ENCODE measurements around the gene IDS.
"Not testable (repeated sequence)": the region's sequence is repeated elsewhere in the genome, so short reads cannot be mapped to it uniquely, and the experiment has no call there.

Gene IDS

GRCh38 chrX:149504915-149505651, at the start of gene IDS:
IDS (minus strand) TSS chrX:149505306; CDS start chrX:149505137, 169 bp downstream.
- DNase-seq (ENCODE audit: low read depth in 2 of 3, low spot score in 1 of 3), result peak; percentile 69 to 82 (median 72)

GRCh38 chrX:149551939-149552248, 46.8 kb upstream of the IDS start:
- DNase-seq (ENCODE audit: low read depth in 2 of 3, low spot score in 1 of 3), result not testable (repeated sequence)

- not testable (repeated sequence) for DNase-seq (ENCODE audit: low read depth in 2 of 3, low spot score in 1 of 3)
These were observed 46.3 kb upstream of the IDS start for GRCh38 chrX:149551245-149551938.

- not testable (repeated sequence) for DNase-seq (ENCODE audit: low read depth in 2 of 3, low spot score in 1 of 3)
These were observed 45.3 kb upstream of the IDS start for GRCh38 chrX:149550454-149550853.

- DNase-seq (ENCODE audit: low read depth in 2 of 3, low spot score in 1 of 3), result not testable (repeated sequence)
These were observed 44.6 kb upstream of the IDS start, which contains the start of gene HSFX3 for GRCh38 chrX:149549701-149550100. HSFX3 (minus strand) TSS chrX:149549924; CDS start chrX:149549852, 72 bp downstream.

- DNase-seq (ENCODE audit: low read depth in 2 of 3, low spot score in 1 of 3), result not testable (repeated sequence)
These were observed 42.7 kb upstream of the IDS start for GRCh38 chrX:149547782-149548181.

GRCh38 chrX:149546962-149547361, 41.9 kb upstream of the IDS start:
- DNase-seq (ENCODE audit: low read depth in 2 of 3, low spot score in 1 of 3), result not testable (repeated sequence)

- not testable (repeated sequence) for DNase-seq (ENCODE audit: low read depth in 2 of 3, low spot score in 1 of 3)
These were observed 40.7 kb upstream of the IDS start for GRCh38 chrX:149545545-149546543.

- DNase-seq (ENCODE audit: low read depth in 2 of 3, low spot score in 1 of 3), result no peak
These were observed 36.5 kb upstream of the IDS start for GRCh38 chrX:149541521-149542047.

GRCh38 chrX:149540621-149541520, 35.8 kb upstream of the IDS start, which contains the start of gene EOLA1:
EOLA1 (plus strand) TSS chrX:149541012; CDS start chrX:149545631, 4,619 bp downstream.
- peak; percentile 73 to 84 (median 81) for DNase-seq (ENCODE audit: low read depth in 2 of 3, low spot score in 1 of 3)

- DNase-seq (ENCODE audit: low read depth in 2 of 3, low spot score in 1 of 3), result peak; percentile 78 to 85 (median 80)
These were observed 35.1 kb upstream of the IDS start for GRCh38 chrX:149540131-149540620.

- peak; percentile 60 to 69 (median 69) for DNase-seq (ENCODE audit: low read depth in 2 of 3, low spot score in 1 of 3)
These were observed 34.4 kb upstream of the IDS start for GRCh38 chrX:149539283-149540130.

- DNase-seq (ENCODE audit: low read depth in 2 of 3, low spot score in 1 of 3), result not testable (repeated sequence)
These were observed 32.4 kb upstream of the IDS start for GRCh38 chrX:149537474-149537873.

GRCh38 chrX:149534926-149535602, 30.0 kb upstream of the IDS start:
- DNase-seq (ENCODE audit: low read depth in 2 of 3, low spot score in 1 of 3), result not testable (repeated sequence)

- not testable (repeated sequence) for DNase-seq (ENCODE audit: low read depth in 2 of 3, low spot score in 1 of 3)
These were observed 28.9 kb upstream of the IDS start for GRCh38 chrX:149533999-149534398.

- not testable (repeated sequence) for DNase-seq (ENCODE audit: low read depth in 2 of 3, low spot score in 1 of 3)
These were observed 27.8 kb upstream of the IDS start for GRCh38 chrX:149532868-149533267.

- DNase-seq (ENCODE audit: low read depth in 2 of 3, low spot score in 1 of 3), result no peak
These were observed 26.5 kb upstream of the IDS start for GRCh38 chrX:149531599-149531998.

GRCh38 chrX:149528381-149528780, 23.3 kb upstream of the IDS start:
- no peak for DNase-seq (ENCODE audit: low read depth in 2 of 3, low spot score in 1 of 3)

All from stimulated activated CD4-positive, alpha-beta T cell treated with anti-CD3 and anti-CD28 coated beads, Interleukin-12 subunit alpha, Interleukin-12 subunit beta, amount 100 ng/mL, for 48 hours (primary cell).